HG02938 (cell line): ENCODE measurements around the gene PPP2R5E.
"Not testable (repeated sequence)": the region's sequence is repeated elsewhere in the genome, so short reads cannot be mapped to it uniquely, and the experiment has no call there.

ENCODE experiments used
- ATAC-seq: cut with Tn5 transposase; IDR thresholded peaks from one replicate; pipeline ENCODE4 v1.9.1; 2021; ENCODE audit warnings: mild to moderate bottlenecking, moderate library complexity; ENCODE audit not compliant: unreplicated experiment

Gene PPP2R5E

DNA sequence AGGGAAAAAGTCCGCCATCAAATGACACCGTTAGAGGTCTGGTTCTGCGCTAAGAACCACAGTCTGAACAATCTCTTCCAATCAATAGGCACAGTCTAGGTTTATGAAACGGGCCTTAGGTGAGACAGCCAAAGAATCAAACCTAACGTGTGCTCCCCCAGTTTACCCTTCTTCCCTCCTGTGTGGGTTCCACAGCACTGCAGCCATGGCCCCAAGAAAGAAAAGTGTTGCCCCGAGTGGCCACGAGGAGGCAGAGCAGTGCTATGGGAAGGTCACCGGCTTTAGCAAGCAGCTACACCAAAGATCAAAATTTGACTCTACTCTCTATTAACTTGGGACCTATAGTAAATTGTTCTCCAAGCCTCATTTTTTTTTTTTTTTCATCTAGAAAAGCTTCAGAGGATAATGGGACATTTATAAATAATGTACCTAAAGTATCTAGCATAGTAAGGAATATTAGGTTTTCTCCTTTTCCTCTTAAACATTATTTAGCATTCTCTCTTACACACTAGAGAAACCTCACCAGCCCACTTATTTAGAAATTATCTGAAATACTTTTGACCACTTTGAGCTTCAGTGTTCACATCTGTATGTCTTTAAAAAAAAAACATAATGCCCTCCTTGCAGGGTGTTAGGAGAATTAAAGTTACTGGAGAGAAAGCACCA, 154.3 kb downstream of the PPP2R5E start:
- peak; percentile 84 for ATAC-seq

DNA sequence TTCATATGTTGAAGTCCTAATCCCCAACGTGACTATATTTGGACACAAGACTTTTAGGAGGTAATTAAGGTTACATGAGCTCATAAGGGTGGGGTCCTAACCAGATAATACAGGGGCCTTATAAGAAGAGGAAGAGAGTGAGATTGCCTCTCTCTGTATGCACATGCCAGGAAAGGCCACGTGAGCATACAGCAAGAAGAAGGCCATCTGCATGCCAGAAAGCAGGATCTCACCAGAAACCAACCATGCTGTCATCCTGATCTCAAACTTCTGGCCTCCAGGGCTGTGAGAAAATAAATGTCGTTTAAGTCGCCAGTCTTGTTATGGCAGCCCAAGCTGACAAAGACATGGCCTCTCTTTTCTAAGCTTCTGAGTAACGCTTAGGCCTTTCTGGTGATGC, 155.5 kb downstream of the PPP2R5E start:
- ATAC-seq: no peak

DNA sequence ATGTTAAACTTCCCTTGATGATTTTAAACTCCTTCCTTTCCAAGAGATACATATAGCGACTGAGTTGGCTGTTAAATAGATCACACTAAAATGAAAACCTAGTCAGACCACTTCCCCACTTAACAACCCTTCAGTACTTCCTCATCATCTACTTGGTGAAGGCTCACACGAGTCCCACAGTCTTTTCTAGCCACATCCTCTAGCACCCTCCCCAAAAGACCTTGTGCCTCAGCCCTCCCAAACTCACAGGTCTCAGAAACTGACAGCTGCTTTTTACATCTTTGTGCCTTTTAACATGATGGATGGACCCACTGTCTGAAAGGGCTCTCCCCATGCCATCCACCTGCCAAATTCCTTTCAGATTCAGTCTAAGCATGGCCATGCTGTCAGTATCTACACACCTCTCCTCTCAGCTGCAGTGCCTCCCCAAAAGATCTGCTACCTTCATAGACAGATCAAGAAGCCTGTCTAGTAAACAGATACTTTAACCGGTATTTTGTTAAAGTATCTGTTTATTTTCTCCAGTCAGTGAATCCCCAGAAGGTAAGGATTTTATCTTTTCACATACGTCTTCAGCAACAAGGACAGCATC, 159.3 kb downstream of the PPP2R5E start:
- peak; percentile 66 for ATAC-seq

DNA sequence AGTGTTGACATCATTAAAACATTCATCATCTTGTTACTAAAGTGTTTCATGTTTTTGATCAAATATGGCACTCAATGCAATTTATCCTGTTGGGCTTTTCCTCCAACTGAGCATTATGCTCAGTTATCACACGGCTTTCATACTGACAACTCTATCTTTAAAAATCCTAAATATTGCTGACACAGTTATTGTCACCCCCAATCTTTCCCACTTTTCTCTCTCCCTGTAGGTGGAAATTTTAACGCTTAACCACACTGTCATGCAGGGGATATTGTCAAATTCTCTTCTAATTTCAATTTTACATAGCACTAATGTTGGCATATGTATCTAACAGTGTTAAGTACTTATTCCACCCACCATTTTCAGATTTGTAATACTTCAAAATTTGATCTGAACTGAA, 164.7 kb downstream of the PPP2R5E start:
- no peak for ATAC-seq

DNA sequence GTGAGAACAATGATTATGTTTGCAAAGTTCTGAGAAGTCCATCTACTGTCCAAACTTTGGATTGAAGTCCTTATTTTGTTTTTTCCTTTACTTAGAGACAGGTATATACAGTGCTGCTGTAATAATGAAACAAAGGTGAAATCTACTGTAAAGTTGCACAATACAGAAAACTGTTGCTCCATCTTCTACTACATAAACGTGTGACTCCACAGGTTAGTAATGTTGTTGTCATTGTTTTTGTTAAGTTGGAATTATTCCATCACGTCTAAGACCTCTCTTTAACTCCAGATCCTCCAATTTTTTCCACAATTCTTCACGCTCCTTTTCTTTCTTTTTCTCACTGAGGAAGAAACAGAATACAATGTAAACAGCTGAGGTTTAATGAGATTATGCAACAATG, 167.4 kb downstream of the PPP2R5E start:
- ATAC-seq: no peak

DNA sequence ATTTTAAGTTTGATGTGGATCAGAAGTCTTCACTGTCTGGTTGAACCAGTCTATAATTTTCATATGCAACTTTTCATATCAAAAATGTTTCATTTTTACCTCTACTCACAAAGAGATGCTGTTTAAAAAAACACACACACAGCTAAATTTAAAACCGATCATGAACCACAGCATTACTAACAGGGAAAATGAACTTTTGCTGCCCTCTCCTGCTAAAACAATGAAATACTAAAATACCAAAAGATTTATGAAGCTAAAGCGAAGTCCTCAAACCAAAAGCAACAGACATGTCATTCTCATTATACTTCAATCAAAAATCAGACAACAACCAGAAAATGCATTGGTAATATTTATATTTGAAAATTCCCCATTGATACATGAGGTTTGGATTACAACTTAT, 171.6 kb downstream of the PPP2R5E start:
- ATAC-seq: not testable (repeated sequence)

DNA sequence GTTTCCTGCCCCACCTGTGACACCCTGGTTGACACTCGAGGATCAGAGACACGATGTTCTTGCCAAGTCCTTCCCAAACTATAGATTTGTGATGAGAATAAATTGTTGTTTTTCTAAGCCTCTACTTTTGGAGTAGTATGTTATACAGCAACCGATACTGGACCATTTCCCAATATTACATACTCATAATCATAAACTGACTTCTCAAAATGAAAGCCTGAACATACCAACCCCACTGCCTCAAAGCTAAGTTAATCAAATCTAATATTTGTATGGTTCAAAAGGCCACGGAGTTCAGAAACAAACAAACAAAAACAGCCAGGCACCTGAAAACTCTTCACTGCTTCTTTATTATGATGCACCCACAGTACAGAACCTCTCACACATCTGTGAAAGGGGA, 172.1 kb downstream of the PPP2R5E start:
- no peak for ATAC-seq

DNA sequence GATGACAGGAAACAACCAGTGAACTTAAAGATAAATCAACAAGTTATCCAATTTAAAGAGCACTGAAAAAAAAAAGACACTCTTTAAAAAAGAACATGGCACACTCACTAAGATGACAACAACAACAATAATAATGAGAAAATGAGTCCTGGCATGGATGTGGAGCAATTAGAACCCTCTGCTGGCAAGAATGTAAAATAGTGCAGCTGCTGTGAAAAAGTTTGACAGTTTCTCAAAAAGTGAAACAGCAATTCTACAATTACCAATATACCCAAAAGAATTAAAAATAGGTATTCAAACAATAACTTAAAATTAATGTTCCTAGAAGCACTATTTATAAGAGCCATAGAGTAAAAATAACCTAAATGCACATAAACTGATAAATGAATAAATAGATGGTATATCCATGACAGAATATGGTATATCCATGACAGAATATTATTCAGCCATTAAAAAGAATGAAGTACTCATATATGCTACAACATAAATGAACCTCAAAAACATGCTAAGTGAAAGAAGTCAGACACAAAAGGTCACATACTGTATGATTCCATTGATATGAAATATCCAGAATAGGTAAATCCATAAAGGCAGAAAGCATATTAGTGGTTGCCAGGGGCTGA, 175.3 kb downstream of the PPP2R5E start:
- no peak for ATAC-seq

DNA sequence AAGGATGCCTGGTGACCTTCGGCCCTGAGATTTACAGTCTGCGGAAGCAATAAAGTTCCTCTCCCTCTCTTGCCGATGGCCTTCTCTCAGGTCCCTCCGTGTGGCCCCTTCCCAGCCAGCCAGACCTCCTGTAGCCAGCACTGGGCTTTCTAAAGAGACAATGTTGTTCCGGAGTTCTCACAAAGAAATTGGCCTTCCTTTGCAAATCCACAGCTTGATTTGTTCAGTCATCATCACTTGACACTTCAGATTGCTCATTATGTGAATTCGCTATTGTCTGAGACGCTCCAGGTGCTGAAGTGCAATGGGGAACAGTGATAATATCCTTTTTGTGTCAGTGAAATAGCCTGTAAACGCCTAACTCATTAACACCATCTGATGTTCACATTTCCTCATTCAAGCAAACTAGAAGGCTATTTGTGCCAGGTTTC, 180.8 kb downstream of the PPP2R5E start:
- ATAC-seq: no peak

DNA sequence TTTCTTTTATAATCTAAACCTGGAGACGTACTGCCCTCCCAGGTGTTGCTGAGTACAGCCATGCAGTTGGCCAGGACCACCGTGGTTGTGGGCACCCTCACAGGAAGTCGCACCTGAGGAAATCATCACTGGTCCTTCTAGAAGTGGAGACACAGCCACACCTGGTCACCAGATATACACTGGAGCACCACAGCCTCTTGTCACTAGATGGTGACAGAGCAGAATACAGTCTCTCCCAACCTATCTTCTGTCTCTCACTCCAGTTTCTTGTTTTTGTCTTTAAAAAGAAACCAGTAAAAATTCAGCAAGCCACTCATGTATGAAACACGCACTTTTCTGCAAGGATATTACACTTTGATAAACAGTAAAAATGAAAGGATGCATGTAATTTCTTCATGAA, 181.4 kb downstream of the PPP2R5E start:
- no peak for ATAC-seq

DNA sequence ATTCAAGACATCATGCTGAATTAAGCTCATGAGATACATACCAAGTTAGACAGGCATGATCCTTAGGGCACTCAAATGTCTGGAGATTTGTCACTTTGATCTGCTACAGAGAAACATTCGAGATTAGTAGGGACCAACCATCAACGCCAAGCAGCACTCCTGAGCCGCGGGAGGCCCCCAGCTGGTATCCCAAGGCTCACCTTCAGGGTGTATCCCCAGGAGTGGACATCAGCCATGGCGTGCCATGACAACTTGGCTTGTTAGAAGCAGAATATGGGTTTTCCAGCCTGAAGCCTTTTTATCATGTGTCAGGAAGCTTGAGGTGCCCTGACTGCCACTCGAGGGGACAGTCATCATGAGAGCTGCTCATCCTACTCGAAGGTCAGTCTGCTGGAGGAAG, 185.3 kb downstream of the PPP2R5E start:
- ATAC-seq: no peak

DNA sequence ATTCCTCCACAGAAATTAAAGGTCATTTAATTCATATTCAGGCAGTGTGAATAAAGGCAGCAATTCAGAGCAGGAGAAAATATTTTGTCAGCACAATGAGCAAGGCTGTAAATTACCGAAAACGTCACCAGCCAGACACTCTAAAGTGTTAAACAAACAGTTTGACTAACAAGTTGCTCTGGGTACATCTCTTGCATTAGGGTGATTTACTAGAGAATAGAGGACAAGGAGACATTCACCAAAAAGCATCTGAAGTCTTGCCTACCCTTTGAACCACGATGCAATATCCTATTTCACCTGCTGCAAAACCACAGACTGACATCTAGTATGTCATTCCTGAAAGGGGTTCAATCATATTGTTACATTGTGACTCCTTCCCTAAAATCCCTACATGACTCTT, 197.4 kb downstream of the PPP2R5E start:
- no peak for ATAC-seq

DNA sequence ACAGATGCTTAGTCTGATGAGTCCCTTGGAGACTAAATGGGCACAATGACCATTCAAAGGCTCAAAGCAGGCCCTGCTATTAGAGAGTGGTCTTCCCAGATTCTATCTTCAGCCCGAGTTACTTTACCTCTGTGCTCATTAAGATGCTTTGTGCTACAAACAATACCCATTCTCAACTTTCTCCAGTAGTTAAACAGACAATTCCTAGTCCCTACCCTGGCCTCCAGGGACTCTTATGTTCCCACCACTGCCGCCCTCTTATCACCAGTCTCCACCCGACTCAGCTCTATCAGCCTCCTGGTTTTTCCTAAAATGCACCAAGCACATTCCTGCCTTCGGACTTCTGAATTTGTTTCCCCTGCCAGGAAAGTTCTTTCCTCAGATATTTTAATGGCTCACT, 198.8 kb downstream of the PPP2R5E start:
- ATAC-seq: no peak

DNA sequence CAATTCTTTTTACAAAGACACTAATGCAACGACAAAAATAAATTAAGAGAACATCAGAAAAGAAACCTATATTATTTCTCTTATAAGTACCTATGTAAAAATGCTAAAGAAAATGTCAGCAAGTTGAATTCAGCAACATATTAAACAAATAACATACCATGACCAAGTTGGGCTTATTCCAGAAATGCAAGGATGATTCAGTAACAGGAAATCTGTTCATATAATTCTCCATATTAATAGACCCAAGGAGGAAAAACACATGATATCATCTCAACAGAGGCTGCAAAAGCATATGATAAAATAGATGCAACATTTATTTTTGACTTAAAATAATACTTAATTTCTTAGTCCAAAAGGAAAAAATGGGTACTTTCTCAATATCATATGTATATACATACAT, 199.3 kb downstream of the PPP2R5E start:
- no peak for ATAC-seq

DNA sequence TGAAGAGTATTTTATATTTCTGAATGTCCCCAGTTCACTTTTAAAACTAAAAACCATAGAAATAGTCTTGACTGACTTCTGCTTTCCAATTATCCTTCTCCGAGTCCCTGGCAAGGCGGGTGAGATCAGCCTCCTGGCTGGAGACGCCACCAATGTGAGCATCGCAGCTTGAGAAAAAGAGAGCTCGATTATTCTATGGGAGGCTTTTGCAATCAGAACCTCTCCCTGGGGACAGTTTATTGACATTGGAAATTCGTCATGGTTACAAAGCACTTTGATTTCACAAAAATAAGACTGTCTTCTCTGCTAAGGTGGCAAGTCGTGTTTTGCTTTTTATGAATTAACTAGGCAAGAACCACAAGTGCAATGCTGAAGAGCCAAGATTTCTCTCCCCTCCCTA, 200.8 kb downstream of the PPP2R5E start:
- no peak for ATAC-seq

DNA sequence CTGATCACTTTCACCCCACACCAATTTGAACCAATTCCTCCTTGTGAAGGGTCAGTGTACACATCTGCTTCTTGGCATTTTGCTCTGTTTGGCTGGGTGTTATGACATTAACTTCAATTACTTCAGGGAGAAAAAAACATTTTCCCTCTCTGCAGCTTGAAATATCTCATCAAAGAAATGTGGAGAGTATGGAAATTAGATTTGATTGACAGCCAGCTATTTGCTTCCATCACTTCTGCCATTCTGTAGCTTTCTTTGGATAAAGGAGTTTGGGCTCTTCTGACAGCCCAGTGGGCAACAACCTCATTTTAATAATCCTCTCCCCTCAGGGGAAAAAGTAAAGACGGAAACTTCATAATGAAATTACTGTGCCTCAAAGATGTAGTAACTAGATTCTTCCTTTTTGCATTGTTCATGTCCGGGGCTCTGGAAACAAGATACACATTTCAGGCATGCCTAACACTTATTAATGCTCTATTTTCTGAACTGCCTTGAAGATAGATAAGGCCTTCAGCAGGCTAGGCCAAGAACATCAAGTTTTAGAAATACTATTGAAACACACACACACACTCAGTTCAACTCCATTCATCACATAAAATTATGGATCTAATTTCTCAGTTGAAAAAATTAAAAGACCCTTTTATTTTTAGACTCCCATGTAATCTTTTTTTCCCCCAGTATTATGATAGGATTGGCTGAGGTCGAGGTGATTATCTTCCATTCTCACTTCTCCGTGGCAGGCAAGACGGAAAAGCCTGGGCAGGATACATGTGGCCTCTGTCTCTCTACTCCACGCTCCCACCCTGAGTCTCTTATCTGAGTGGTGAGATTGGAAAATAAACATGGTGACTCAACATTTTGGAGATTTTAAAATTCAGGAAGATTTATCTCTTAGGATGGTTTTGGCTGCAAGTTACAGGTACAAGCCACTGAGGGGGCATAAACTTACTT, 214.1 kb downstream of the PPP2R5E start:
- ATAC-seq: no peak

DNA sequence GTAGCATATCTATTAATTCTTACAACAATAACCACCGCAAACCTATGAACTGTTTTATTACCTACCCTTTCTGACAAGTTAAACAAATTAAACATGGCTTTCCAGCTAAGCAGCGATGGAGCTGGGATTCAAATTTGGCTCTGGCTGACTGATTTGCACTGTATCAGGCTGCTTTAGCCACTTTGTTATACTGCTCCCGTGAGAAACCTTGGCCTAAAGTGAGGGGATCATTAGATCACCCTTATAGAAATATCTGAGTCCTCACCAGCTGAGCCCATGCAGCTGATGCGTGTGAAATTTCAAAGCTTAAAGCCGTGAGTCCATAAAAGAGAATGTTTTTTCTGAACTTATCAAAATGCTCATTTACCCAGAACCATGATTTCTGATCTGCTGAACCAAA, 216.3 kb downstream of the PPP2R5E start:
- no peak for ATAC-seq

DNA sequence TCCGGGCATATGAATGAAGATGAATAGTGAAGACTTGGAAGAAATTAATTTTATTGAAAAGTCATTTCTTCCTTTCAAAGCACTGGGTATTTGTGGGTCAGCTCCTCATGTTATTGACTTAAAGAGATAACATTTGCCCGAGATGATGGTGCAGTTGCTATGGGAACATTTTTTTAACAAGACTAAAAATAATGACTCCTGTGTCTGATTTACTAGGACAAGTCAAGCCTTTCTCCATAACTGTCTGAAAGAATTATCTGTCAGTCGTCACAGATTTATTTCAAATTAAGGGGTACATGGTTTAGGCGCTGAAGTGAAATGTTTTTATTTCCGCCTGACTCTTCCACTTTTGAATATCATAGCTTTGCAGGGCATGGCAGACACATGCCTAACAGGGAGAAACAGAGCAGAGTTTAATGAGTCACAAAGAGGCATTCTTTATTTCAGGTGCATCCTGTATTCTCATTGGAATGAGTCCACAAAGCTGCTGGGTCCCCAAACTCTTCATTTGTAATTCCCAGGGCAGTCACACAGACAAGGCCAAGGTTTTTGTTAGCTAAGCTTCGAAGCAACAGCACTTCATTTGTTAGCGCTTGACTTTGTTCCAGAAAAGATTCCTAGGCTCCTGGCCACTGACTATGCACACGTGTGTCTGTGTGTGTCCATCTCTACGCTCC, 220.1 kb downstream of the PPP2R5E start:
- ATAC-seq: no peak

DNA sequence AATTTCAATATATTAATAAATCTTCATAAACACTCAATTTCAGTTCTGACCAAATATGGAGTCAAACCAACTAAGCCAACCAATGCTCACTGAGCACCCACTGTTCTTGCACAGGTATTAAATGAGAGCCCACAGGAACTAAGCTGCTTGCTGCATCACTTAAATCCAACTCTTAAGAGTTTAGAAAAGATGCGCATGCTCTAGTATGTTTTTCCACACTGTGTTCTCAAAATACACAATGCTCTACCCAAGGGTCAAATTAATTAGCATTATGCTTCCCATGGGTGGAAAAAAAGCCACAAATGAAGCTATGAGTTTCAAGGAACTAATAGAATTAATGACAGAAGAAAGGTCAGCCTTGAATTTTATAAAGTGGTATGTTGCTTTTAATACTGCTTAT, 220.7 kb downstream of the PPP2R5E start:
- no peak for ATAC-seq
